PC-9 (cell line): ENCODE measurements around the gene TCHHL1. TPM values are rescaled to one million over a fixed set of nuclear protein-coding genes. Genes with fewer than 3 reads are reported as not detected.

Source experiments
- BruUV-seq: library from RNA; stranded (reverse); fragments of 400-500 nt; replicated peaks from 2 replicates; lab custom pipeline; 2021; lab: Mats Ljungman, UMichigan
- CTCF ChIA-PET: fragments of 300-600 bp; sonication (Branson Sonifier 250); formaldehyde crosslinking; loops from one replicate; lab custom pipeline; 2022; ENCODE audit warnings: antibody characterized with exemption; lab: Charles Lee
- POLR2A ChIA-PET: fragments of 300-600 bp; sonication (Branson Sonifier 250); formaldehyde crosslinking; loops from one replicate; lab custom pipeline; 2022; ENCODE audit warnings: antibody characterized with exemption; ENCODE audit not compliant: unreplicated experiment; lab: Charles Lee
- DNase-seq, 2 experiments: peaks; one replicate each; pipeline versions ENCODE4 v3.0.0 to v3.0.0-alpha.2; 2015 to 2022; ENCODE audit warnings: mixed read lengths in 1 of 2
- H2AFZ ChIP-seq: fragments of 200-600 bp; sonication (generic); 2 replicates; pipeline ENCODE4 v1.8.1; 2017; ENCODE audit warnings: antibody characterized with exemption
- H3F3A ChIP-seq: fragments of 200-600 bp; sonication (generic); 2 replicates; pipeline ENCODE4 v1.8.1; 2017; ENCODE audit warnings: antibody characterized with exemption, mild to moderate bottlenecking, low read depth; ENCODE audit not compliant: insufficient read depth
- H3K27ac ChIP-seq: fragments of 200-600 bp; sonication (generic); 2 replicates; pipeline ENCODE4 v1.6.1; 2016; ENCODE audit warnings: mixed run types
- H3K27me3 ChIP-seq: fragments of 200-600 bp; sonication (generic); 2 replicates; pipeline ENCODE4 v1.6.1; 2016; ENCODE audit warnings: low read depth, mixed run types; ENCODE audit not compliant: insufficient read depth
- H3K36me3 ChIP-seq: fragments of 200-600 bp; sonication (generic); 2 replicates; pipeline ENCODE4 v1.6.1; 2016; ENCODE audit warnings: low read depth, mixed run types
- H3K4me1 ChIP-seq: fragments of 200-600 bp; sonication (generic); replicated peaks from 2 replicates; pipeline ENCODE4 v1.6.1; 2016; ENCODE audit warnings: mixed run types; ENCODE audit not compliant: insufficient read depth
- H3K4me2 ChIP-seq: fragments of 200-600 bp; sonication (generic); 2 replicates; pipeline ENCODE4 v1.6.1; 2017; ENCODE audit warnings: mixed run types
- H3K4me3 ChIP-seq: fragments of 200-600 bp; sonication (generic); 2 replicates; pipeline ENCODE4 v1.6.1; 2016; ENCODE audit warnings: mixed run types
- H3K79me2 ChIP-seq: fragments of 200-600 bp; sonication (generic); 2 replicates; pipeline ENCODE4 v1.6.1; 2017; ENCODE audit warnings: low read depth, mixed run types
- H3K9me2 ChIP-seq: fragments of 200-600 bp; sonication (generic); 2 replicates; pipeline ENCODE4 v1.8.1; 2017; ENCODE audit warnings: mild to moderate bottlenecking; ENCODE audit not compliant: insufficient read depth
- H3K9me3 ChIP-seq: fragments of 200-600 bp; sonication (generic); 2 replicates; pipeline ENCODE4 v1.8.1; 2016; ENCODE audit warnings: low read depth; ENCODE audit not compliant: insufficient read depth
- H4K20me1 ChIP-seq: fragments of 200-600 bp; sonication (generic); 2 replicates; pipeline ENCODE4 v1.8.1; 2017; ENCODE audit not compliant: insufficient read depth
- CTCF ChIP-seq: fragments of 200-600 bp; sonication (generic); conservative IDR thresholded peaks from 2 replicates; pipeline ENCODE4 v1.6.1; 2017; ENCODE audit warnings: mixed run types, antibody characterized with exemption, mild to moderate bottlenecking, moderate library complexity
- EZH2 ChIP-seq: fragments of 200-600 bp; sonication (generic); IDR thresholded peaks from 2 replicates; pipeline ENCODE4 v1.8.0; 2017; ENCODE audit warnings: antibody characterized with exemption, low read depth
- intact Hi-C: fragments of 100-400 bp; cut with micrococcal nuclease; formaldehyde crosslinking; loops from one replicate; pipeline ENCODE4 v1.10.0; 2022; ENCODE audit not compliant: unreplicated experiment
- total RNA-seq: library from RNA; stranded (reverse); gene quantifications from 2 replicates; pipeline ENCODE4 v1.2.3, GENCODE V29; 2021

Gene TCHHL1
- total RNA-seq, 1 experiment from 2014 or later = not detected

GRCh38 chr1:152067929-152068328 lies 20.9 kb downstream of the TCHHL1 start:
- H3K79me2 ChIP-seq = no peaks in the 10 kb centered on the region
- no peak overlapping the region for H3K4me2 ChIP-seq
- BruUV-seq = no TSS peak
- no peaks in the 10 kb centered on the region for H3K9me2 ChIP-seq
- H3K36me3 ChIP-seq = no peaks in the 10 kb centered on the region
- TF ChIP-seq EZH2 (no peak), CTCF (no peak)
- H4K20me1 ChIP-seq = no peaks in the 10 kb centered on the region
- H3K27me3 ChIP-seq = peaks cover 8% of the 10 kb centered on the region; the same call in 1 of the 2 replicates
- no peak overlapping the region for H2AFZ ChIP-seq
- H3K27ac ChIP-seq = no peak overlapping the region
- no peaks in the 10 kb centered on the region for H3K9me3 ChIP-seq
- POLR2A ChIA-PET = no interaction called here
- H3F3A ChIP-seq = no peaks in the 10 kb centered on the region
- intact Hi-C loops = no loop called here
- H3K4me3 ChIP-seq = no peak overlapping the region
- H3K4me1 ChIP-seq = no peaks in the 10 kb centered on the region
- CTCF ChIA-PET = interaction anchor here (0.5 kb wide), 1 partner anchor 28 kb away, joined by 3 read pairs; no protein-coding TSS in a partner anchor
- DNase-seq = no peak

GRCh38 chr1:152067150-152067549 lies 21.7 kb downstream of the TCHHL1 start:
- Histone ChIP-seq H3K4me2 (no peak overlapping the region), H3F3A (no peaks in the 10 kb centered on the region), H3K4me3 (no peak overlapping the region), H3K27me3 (peaks cover 11% of the 10 kb centered on the region; the same call in 1 of the 2 replicates), H3K36me3 (no peaks in the 10 kb centered on the region), H3K9me3 (no peaks in the 10 kb centered on the region), H3K79me2 (no peaks in the 10 kb centered on the region), H4K20me1 (no peaks in the 10 kb centered on the region), H2AFZ (no peak overlapping the region), H3K27ac (no peak overlapping the region), H3K4me1 (no peaks in the 10 kb centered on the region), H3K9me2 (no peaks in the 10 kb centered on the region)
- no peak for DNase-seq
- intact Hi-C loops = no loop called here
- POLR2A ChIA-PET = no interaction called here
- CTCF ChIA-PET = interaction anchor here (0.5 kb wide), 1 partner anchor 27 kb away, joined by 3 read pairs; no protein-coding TSS in a partner anchor
- BruUV-seq = no TSS peak
- TF ChIP-seq CTCF (no peak), EZH2 (no peak)

DNA sequence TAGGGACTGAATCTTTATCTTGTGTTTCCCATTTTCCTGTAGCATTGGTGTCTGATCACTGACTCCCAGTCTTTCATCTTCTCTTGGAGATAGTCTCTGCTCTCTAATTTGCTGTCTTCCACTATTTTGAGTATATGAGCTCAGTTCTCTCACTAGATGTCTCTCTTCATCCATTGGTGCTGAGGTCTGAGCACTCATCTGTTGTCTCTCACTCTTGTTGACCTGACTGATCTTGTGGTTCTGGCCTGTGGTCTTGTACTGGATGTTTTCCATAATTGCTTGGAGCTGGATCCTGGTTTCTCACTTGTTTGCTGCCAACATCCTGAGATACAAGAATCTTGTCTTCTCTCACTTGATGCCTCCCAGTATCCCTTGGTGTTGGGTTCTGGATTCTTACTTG lies 26.9 kb downstream of the TCHHL1 start:
- Histone ChIP-seq H3K4me3 (no peak overlapping the region), H3K9me3 (no peaks in the 10 kb centered on the region), H3K4me1 (no peaks in the 10 kb centered on the region), H3K9me2 (no peaks in the 10 kb centered on the region), H3K79me2 (no peaks in the 10 kb centered on the region), H4K20me1 (no peaks in the 10 kb centered on the region), H3K4me2 (no peak overlapping the region), H3K36me3 (no peaks in the 10 kb centered on the region), H3K27ac (no peak overlapping the region), H3K27me3 (peaks cover 41% of the 10 kb centered on the region), H3F3A (no peaks in the 10 kb centered on the region), H2AFZ (no peak overlapping the region)
- intact Hi-C loops = no loop called here
- DNase-seq = no peak
- BruUV-seq = no TSS peak
- TF ChIP-seq CTCF (no peak), EZH2 (no peak)
- ChIA-PET CTCF (no interaction called here), POLR2A (no interaction called here)
